Neuron (in vitro differentiated cells): ENCODE data around the gene LIN37.

ENCODE experiments used
- H2AFZ ChIP-seq: one replicate; pipeline ENCODE4 v1.6.1; 2013; ENCODE audit warnings: low read depth, mild to moderate bottlenecking, inconsistent platforms, low read length, moderate library complexity
- H3K27me3 ChIP-seq: one replicate; pipeline ENCODE4 v1.6.1; 2013; ENCODE audit warnings: low read length; ENCODE audit not compliant: insufficient read depth
- H3K36me3 ChIP-seq: one replicate; pipeline ENCODE4 v1.6.1; 2013; ENCODE audit warnings: low read length; ENCODE audit not compliant: insufficient read depth
- H3K4me1 ChIP-seq: one replicate; pipeline ENCODE4 v1.6.1; 2013; ENCODE audit warnings: low read length; ENCODE audit not compliant: insufficient read depth
- H3K4me3 ChIP-seq: 2 replicates; pipeline ENCODE4 v1.5.1; 2013; ENCODE audit warnings: mild to moderate bottlenecking, low read length, moderate library complexity
- H3K9me3 ChIP-seq: one replicate; pipeline ENCODE4 v1.6.1; 2013; ENCODE audit warnings: low read length

LIN37 gene

GRCh38 chr19:35734889-35735288 is 13.5 kb upstream of the LIN37 start:
- no peaks in the 10 kb centered on the region for H3K9me3 ChIP-seq
- H3K27me3 ChIP-seq, result no peaks in the 10 kb centered on the region
- no peak overlapping the region for H2AFZ ChIP-seq
- H3K4me1 ChIP-seq, result peaks cover 4% of the 10 kb centered on the region
- H3K4me3 ChIP-seq, result no peak overlapping the region
- H3K36me3 ChIP-seq, result peaks cover 74% of the 10 kb centered on the region

GRCh38 chr19:35736913-35737886 is 11.2 kb upstream of the LIN37 start:
- Histone ChIP-seq H3K27me3 (no peaks in the 10 kb centered on the region), H3K9me3 (no peaks in the 10 kb centered on the region), H3K4me3 (no peak overlapping the region), H3K4me1 (peaks cover 5% of the 10 kb centered on the region), H2AFZ (no peak overlapping the region), H3K36me3 (peaks cover 52% of the 10 kb centered on the region)

- H3K4me1 ChIP-seq, result peaks cover 5% of the 10 kb centered on the region
- H3K27me3 ChIP-seq, result no peaks in the 10 kb centered on the region
- H3K9me3 ChIP-seq, result no peaks in the 10 kb centered on the region
- no peak overlapping the region for H3K4me3 ChIP-seq
- peaks cover 50% of the 10 kb centered on the region for H3K36me3 ChIP-seq
- H2AFZ ChIP-seq, result no peak overlapping the region
These were observed 10.1 kb upstream of the LIN37 start for GRCh38 chr19:35738021-35738886.

- Histone ChIP-seq H3K27me3 (no peaks in the 10 kb centered on the region), H3K9me3 (no peaks in the 10 kb centered on the region), H2AFZ (no peak overlapping the region), H3K4me1 (peaks cover 5% of the 10 kb centered on the region), H3K4me3 (no peak overlapping the region), H3K36me3 (peaks cover 44% of the 10 kb centered on the region)
These were observed 9.5 kb upstream of the LIN37 start for GRCh38 chr19:35738887-35739229.

GRCh38 chr19:35739275-35740107 is 8.9 kb upstream of the LIN37 start:
- peaks cover 11% of the 10 kb centered on the region for H3K4me1 ChIP-seq
- H3K36me3 ChIP-seq, result peaks cover 38% of the 10 kb centered on the region
- H3K27me3 ChIP-seq, result no peaks in the 10 kb centered on the region
- peak overlapping the region; percentile 63 for H3K4me3 ChIP-seq
- H3K9me3 ChIP-seq, result no peaks in the 10 kb centered on the region
- no peak overlapping the region for H2AFZ ChIP-seq

- H3K27me3 ChIP-seq, result no peaks in the 10 kb centered on the region
- H3K4me3 ChIP-seq, result peak overlapping the region; percentile 63
- H2AFZ ChIP-seq, result no peak overlapping the region
- peaks cover 13% of the 10 kb centered on the region for H3K4me1 ChIP-seq
- peaks cover 33% of the 10 kb centered on the region for H3K36me3 ChIP-seq
- H3K9me3 ChIP-seq, result no peaks in the 10 kb centered on the region
These were observed 8.3 kb upstream of the LIN37 start for GRCh38 chr19:35740108-35740422.

GRCh38 chr19:35740423-35741202 is 7.8 kb upstream of the LIN37 start:
- Histone ChIP-seq H3K4me1 (peaks cover 13% of the 10 kb centered on the region), H2AFZ (peak overlapping the region; percentile 1), H3K27me3 (no peaks in the 10 kb centered on the region), H3K9me3 (no peaks in the 10 kb centered on the region), H3K4me3 (peak overlapping the region; percentile 63), H3K36me3 (peaks cover 29% of the 10 kb centered on the region)

- Histone ChIP-seq H3K36me3 (peaks cover 28% of the 10 kb centered on the region), H2AFZ (peak overlapping the region; percentile 1), H3K4me3 (peak overlapping the region; percentile 38), H3K9me3 (no peaks in the 10 kb centered on the region), H3K27me3 (no peaks in the 10 kb centered on the region), H3K4me1 (peaks cover 17% of the 10 kb centered on the region)
These were observed 7.2 kb upstream of the LIN37 start for GRCh38 chr19:35741203-35741515.

GRCh38 chr19:35742121-35742724 is 6.2 kb upstream of the LIN37 start, which contains the start of gene IGFLR1:
IGFLR1 (minus strand) TSS chr19:35742452; CDS start chr19:35741180, 1,272 bp downstream.
- H3K4me1 ChIP-seq, result peaks cover 22% of the 10 kb centered on the region
- H3K27me3 ChIP-seq, result no peaks in the 10 kb centered on the region
- no peak within 1 kb of the TSS for H2AFZ ChIP-seq
- peaks cover 20% of the 10 kb centered on the region for H3K36me3 ChIP-seq
- no peaks in the 10 kb centered on the region for H3K9me3 ChIP-seq
- peak within 1 kb of the TSS; percentile 38 for H3K4me3 ChIP-seq

- H2AFZ ChIP-seq, result no peak overlapping the region
These were observed 4.5 kb upstream of the LIN37 start for GRCh38 chr19:35743640-35744429.

GRCh38 chr19:35744430-35745327 is 3.7 kb upstream of the LIN37 start:
- Histone ChIP-seq H3K4me3 (peak overlapping the region; percentile 87), H3K27me3 (no peaks in the 10 kb centered on the region), H2AFZ (peak overlapping the region; percentile 37), H3K36me3 (peaks cover 4% of the 10 kb centered on the region), H3K9me3 (no peaks in the 10 kb centered on the region), H3K4me1 (peaks cover 28% of the 10 kb centered on the region)

More at GRCh38 chr19:35743640-35744429, 4.5 kb upstream of the LIN37 start:
- H3K4me3 ChIP-seq, result peak overlapping the region; percentile 87
- H3K9me3 ChIP-seq, result no peaks in the 10 kb centered on the region
- H3K27me3 ChIP-seq, result no peaks in the 10 kb centered on the region
- H3K36me3 ChIP-seq, result peaks cover 5% of the 10 kb centered on the region
- peaks cover 26% of the 10 kb centered on the region for H3K4me1 ChIP-seq
